CD4-positive, alpha-beta T cell treated with Interleukin-6 at 100 ng/mL for 8 hours (primary cell): ENCODE measurements around the gene GIGYF2.

Source experiments
- DNase-seq: peaks from one replicate; pipeline ENCODE4 v3.0.0-alpha.2; 2020; ENCODE audit warnings: mixed read lengths, low spot score

The GIGYF2 gene

DNA sequence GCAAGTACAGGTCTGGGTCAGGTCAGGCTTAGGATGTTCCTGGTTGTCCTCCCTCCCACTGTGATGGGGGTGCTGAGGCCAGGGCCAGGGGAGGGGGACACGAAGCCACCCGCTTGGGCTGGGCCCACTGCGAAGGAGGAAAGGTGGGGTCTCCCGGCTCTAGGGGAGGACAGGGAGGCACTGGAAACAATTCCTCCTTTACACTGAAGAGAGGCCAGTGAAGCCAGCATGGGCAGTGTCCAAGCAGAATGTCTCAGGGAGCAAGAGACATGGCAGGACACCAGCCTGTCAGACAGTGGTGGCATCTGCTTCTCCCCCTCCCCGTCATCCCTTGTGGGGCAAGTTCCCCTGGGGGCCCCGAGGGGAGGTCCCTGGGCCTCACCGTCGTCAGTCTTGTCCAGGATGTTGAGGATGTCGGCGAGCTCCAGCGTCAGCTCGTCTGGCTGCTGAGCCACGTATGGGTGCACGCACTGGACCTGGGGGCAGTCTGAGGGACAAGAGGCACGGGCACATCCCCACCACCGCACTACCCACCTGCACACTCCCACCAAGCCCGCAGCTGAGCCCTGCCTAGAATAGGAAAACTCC lies 183.7 kb downstream of the GIGYF2 start:
- no peak for DNase-seq

DNA sequence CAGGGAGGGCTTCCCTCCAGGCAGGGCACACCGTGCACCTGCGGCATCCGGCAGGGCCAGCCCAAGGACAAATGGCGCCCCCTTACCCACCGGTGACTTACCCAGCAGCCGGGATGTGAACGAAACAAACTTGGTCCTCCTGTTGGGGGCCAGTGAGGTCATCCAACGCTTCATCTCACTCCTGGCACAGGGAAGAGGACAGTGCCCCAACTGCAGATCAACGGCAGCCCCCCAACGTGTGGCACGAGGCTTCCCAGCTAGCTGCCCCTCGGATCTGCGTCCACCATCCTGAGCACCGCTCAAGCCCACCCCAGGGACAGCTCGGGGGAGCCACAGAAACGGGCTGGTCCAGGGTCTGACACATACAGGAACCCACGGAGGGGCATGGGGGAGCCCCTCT lies 185.0 kb downstream of the GIGYF2 start:
- DNase-seq: no peak

DNA sequence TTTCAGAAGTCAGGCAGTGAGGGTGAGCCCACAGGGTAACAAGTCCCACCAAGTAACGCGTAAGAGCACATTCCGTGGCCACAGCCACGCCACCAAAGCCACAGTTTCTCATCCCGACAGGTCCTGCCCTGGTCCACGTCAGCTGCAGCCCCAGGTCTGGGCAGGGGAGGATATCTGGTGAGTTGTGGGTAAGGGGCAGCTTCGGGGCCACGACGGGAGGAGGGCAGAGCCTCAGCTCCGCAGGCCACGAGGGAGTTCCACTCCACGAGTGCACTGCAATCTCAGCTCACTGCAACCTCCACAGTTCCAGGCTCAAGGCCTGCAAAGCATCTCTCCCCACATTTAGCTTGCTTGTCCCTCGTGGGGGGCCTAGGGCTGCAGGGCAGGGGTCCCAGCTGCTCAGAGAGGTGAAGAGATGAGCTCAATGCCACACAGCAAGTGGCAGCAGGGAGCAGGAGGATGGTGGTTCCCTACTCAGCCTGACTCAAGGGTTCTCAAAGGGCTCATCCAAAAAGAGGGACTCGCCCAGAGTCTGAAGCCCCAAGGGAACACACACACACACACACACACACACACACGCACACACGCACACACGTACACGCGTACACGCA lies 185.5 kb downstream of the GIGYF2 start:
- no peak for DNase-seq

DNA sequence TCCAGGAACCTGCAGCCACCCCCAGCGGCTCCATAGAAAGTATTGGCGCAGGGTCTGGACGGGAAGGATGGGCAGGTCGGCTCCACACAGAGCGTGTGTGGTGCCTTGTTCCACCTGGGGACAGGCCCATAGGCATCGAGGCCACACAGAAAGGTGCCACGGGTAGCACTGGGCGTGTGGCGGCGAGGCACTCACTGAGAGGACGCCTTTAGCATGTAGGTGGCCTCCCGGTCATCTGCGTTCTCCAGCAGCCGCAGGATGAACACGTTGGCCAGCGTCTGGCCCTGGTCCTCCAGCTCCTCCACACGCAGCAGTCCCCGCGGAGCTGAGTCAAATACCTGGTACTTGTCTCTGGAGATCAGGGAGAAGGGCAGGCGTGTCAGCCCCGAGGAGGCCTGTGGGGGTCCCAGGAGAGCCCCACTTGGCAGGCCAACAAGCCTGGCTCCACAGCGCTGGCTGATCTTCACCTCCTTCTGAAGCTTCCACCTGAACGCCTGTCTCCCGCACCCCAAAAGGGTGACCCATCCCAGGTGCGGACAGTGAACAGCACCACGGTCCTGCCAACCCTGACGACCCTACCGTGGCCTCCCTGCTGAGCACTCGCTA lies 186.1 kb downstream of the GIGYF2 start:
- no peak for DNase-seq

DNA sequence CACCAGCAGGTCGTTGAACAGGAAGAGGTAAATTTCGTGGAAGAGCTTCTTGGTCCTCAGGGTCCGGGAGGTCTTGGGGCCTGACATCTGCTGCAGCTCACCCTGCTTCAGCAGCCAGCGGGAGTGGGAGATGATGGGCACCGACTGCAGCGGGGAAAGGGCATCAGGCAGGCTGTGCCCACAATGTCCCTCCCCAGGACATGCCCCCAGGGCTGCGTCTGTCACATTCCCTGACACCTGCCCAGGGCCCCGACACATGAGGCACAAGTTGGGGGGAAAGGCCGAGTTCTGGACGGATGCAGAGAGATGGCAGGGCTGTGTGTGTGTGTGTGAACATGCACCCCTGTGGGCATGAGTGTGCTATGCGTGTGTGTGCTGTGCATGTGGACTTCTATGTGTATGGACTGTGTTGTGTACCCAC lies 186.9 kb downstream of the GIGYF2 start:
- no peak for DNase-seq

DNA sequence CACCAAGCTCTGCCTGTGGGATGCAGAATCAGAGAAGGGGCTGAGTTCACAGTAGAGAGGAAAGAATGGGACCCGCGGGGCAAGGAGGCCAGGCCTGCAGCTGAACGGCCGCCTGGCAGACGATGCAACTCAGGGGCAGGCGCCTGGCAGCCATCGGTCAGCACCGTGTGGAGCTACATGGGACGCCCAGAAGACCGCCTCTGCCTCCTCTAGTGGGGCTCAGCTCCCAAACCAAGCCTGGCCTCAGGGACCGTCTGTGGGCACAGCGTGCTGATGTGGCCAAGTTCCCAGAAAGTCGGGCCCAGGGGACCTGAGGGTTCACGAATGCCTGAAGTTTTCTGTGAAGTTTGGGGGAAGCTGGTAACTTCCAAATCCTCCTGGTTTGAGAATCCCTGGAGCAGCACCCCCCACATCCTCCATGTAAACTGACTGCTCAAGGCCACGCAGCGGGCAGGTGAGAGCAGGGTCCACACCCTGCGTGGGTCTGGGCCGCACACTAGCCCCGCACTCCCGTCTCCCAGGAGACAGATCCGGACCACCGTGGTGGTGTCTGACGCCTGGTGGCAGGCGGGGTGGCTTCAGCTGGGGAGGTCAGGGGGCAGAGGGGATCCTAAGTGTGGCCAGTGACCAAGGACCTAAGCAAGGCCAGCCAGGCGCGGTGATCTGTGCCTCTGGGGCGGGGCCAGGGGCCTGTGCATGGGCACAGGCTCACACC lies 187.6 kb downstream of the GIGYF2 start:
- no peak for DNase-seq

DNA sequence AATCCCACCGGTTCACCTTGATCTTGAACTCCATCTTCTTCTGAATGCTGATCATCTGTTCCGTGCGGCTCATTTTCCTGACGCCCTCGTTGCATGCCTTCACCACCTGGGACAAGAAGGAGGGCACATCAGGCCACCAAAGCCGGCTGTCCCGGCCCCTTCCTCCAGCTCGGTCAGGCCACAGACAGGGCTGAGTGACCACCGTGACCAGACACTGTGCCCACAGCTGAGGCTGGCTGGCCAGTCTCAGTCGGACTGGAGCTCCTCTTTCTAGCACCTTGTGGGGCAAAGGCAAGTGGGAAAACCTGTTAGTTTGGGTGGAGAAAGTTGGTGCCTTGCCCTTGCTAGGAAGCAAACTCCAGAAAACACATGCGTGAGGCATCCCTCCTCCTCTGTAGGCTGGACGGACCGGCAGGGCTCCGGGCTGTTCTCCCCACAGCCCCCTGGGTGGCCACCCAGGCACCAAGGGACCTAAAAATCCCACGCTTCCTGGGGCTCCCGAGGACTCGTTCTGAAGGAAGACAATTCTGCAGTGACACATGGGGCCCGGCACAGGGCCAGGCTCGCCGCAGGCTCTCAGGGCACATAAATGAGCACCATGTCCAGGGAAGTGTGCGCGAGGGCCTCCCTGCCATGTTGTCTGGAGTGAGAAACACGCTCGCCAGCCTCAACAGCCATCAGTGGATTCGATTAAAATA lies 188.3 kb downstream of the GIGYF2 start:
- DNase-seq: no peak

DNA sequence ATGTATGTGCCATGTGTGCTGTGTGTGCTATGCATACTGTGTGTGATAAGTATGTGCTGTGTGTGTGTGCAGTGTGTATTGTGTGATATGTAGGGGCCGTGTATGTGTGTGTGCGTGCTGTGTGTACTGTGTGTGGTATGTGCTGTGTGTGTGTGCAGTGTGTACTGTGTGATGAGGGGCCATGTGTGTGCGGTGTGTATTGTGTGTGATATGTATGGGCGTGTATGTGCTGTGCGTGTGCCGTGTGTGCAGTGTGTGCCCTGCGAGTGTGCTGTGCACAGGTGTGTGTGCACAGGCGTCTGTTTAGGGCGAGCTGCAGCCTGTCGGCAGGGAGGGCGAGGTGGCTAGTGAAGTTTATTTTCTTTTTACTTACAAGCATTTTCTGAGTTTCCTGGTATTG lies 189.0 kb downstream of the GIGYF2 start:
- DNase-seq: no peak

DNA sequence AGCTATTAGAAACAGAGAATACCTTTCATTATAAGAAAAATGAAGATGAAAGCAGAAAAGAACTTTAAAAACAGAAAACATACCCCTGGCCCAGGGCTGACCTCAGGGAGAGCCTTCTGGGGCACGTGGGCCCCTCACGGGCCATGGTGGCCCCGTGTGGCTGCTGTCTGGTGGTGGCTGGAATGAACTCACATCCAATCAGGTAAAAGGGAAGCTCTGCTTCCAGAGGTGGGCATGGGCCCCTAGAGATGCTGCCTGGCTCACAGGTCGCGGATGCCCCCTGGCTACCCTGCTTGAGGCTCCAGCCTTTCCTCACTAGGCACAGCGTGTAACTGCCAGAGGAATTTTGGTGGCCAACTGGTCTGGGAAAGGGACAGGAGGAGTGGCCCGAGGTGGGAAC lies 189.5 kb downstream of the GIGYF2 start:
- no peak for DNase-seq

DNA sequence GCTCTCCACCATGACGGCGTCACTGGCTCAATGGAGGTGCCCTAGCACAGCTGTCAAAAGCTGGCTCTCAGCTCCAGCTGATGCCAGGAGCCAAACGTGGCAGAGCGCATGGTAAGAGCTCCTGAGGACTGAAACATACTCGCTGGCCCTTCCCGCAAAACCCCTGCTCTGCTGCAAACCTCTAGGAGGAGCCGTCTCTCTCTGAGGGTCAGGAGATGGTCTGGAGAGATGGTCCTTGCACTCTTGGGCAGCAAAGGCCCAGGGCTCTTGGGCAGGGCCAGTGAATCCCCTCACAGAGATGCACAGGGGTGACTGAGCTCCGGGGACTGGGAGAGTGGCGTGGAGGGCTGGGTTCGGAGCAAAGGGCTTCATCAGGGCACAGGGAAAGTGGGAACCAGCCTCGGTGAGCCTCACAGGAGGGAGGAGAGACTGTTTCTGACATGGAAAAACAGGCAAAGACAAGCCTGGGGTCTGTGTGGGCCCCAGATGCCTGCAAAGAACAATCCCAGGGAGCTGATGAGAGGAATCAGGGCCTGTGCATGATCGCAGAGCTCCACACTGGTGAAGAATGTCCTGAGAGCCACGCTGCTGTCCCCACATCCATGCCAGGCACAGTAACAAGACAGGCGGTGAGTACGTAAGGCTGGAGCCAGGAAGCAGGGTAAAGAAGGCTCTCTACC lies 190.2 kb downstream of the GIGYF2 start:
- DNase-seq: no peak

DNA sequence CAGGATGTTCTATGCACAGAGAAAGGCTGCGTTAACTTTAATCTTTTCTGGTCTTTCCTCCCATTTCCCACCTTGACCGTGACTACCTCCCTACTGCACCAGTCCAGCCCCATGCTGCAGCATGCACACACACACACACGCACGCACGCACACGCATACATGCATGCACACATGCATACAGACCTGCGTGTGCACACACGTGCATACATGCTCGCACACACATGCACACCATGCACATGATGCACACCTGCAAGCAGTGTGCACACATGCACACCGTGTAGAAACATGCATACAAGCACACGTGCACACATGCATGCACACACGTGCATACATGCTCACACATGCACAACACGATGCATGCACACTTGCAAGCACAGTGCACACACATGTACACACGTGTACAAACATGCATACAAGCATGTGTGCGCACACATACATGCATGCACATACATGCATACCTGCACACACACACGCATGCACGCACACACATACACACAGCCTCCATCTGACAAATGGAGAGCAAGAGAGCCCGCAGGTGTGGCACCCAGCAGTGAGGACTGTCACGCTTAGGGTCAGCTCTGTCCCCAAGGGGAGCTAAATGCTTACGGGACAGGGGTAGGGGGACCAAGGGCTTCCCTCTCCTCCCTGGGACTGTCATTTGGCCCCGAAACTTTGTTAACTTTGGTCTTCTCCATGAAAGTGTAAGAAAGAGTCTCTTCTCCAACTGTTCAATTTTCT lies 191.1 kb downstream of the GIGYF2 start:
- DNase-seq: no peak

DNA sequence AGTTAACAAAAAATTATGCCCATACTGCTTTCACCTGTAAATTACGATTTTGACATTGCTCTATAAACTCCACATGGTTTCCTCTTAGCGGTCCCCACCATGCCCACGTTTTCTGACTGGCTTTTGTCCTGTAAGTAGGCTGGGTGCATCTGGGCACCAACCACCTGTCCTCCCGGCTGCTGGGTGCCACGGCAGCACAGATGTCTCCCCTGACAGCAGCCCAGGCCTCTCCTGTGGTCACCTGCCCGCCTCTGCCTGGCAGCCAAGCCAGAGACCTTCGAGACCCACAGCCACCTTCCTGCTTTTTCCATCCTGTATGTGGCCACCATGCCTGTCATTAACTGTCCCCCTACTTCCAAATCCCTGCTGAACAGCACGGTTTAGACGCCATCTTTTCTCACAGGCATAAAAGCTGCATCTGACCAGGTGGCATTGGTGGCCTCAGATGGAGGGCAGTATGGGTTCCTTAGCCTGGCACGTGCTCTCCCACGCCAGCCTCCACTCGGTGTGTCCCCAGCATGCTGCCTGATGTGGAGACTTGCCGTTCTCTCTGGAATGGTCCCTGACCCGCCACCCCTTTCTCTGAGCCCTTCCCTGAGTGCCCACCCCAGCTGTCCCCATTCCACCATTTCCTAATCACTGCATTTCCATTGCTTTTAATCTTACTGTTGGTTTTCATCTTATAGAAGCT lies 191.9 kb downstream of the GIGYF2 start:
- no peak for DNase-seq

DNA sequence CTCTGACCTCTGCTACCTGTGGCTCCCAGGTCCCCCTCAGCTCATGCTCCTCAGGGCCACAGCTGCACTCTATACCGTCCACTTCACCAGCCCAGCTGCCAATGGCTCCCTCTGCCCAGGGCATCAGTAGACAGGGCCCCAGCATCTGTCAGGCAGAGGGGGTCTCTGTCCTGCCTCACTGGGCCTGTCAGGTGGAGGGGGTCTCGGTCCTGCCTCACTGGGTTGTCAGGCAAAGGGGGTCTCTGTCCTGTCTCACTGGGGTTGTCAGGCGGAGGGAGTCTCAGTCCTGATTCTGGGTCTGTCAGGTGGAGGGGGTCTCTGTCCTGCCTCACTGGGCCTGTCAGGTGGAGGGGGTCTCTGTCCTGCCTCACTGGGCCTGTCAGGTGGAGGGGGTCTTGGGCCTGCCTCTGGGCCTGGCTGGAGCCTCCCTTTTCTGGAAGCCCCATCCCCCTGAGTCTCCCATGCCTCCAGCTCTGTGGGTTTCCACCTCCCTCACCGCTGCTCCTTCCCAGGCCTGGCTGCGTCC lies 192.8 kb downstream of the GIGYF2 start:
- DNase-seq: no peak

DNA sequence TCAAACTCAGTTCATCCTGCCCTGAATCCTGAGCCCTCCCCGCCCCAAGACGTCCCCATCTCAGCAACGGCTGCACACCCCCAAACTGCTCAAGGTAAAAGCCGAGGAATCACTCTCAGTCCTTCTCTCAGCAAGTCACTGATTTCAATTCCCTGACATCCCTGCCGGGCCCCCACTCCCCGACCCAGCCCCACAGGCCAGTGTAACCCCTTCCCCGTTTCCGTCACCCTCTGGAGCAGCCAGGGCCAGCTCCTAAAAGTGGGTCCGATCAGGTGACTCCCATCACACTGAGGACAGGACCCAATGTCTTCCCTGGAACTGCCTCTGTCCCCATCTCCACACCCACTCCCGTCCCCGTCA lies 193.4 kb downstream of the GIGYF2 start:
- no peak for DNase-seq

DNA sequence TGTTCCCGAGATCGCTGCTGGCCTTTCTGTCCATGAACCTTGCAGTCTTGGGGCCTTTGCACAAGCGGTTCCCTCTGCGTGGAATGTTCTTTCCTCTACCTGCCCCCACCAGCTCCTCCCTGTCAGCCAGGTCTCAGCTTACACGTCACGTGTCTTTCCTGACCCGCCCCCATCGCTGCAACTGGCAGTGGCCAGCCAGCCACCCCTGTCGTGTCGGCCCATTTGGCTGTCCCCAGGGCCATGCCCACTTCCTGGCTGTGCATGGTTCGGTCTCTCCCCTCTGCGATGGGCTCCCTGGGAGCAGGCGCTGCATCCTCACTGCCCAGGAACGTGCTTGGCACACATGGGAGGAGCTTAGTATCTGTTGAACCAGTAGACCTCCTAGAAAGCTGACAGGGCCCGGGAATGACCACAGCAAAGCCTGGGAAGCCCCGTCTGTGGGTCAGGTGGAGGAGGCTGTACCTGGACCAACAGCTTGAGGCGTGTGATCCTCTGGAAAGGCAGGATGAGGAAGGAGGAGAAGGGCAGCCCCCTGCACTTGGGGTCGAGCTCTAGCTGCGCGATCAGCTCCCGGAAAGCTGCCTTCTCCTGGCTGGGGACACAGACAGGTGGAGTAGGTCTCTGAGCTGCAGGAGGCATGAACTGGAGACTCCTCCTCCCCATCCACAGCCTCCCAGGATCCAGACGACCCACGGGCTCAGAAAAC lies 193.9 kb downstream of the GIGYF2 start:
- DNase-seq: no peak

DNA sequence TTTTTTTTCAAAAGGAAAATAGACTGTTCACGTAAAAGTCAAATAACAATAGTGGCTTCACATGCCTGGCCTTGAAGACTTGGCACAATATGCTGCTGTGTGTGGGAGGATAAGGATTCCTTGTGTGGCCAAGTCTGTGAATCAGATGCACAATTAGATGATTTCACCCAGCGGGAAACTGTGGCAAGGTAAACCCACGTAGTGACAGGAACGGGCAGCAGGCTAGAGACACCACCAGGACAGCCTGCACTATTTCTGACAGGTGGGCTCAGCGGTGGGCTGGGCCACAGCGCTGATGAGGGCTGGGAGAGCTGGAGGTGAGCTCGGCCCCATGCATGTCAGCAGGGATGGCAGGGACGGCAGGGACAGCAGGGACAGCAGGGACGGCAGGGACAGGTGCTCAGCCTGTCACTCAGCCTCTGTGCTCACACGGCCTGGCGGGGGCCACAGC lies 194.5 kb downstream of the GIGYF2 start:
- DNase-seq: no peak

DNA sequence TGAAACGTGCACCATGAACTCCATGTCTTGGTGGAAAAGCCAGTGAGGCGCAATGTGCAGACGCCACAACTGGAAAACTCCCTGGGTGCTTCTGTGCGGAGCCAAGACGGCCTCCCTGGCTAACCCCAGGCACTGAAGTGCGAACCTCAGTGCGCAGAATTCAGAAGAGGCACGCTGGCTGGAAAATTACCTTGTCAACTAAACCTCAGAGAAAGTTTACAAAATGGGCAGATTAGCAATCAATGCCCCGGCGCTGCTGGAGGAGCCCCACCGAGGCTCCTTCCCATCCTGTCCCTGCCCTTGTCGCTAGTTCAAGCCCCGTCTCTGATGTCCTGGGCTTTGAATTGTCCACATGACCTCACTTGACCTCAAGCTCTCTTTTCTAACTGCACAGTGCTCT lies 195.1 kb downstream of the GIGYF2 start:
- DNase-seq: no peak

DNA sequence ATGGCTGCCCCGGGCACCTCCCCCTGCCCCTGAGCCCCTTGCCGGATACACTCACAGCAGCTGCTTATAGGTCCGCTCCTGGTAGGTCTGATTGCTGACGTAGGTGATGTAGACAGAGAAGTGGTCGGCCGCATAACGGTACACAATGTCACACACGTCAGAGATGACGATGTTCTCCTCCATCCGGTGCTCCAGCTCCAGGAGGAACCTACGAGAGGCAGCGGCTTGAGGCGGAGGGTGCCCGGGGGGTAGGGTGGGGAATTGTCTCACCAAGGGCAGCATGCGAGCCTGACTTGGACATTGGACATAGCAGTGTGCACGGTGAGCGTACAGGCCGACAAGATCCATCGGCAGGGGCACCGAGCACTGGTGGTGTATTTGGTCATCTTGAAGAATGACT lies 195.7 kb downstream of the GIGYF2 start:
- no peak for DNase-seq

DNA sequence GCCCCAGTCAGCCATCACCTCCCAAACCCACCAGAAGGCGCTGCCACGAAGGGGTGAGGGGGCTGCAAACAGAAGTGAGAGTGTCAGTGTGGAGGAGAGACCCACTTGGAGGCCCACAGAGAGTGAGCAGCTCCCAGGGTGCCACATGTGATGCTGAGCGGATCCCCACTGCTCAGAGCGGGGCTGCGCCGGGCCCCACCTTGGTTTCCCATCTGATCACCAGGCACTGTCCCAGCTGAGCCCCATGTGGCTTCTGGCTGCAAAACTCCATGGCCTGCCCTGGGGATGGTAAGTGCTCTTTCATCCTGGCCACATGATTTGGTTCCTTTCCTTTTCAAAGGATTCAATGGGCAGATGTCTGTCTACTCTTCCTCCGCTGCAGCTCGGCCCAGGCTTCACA lies 196.7 kb downstream of the GIGYF2 start:
- no peak for DNase-seq

DNA sequence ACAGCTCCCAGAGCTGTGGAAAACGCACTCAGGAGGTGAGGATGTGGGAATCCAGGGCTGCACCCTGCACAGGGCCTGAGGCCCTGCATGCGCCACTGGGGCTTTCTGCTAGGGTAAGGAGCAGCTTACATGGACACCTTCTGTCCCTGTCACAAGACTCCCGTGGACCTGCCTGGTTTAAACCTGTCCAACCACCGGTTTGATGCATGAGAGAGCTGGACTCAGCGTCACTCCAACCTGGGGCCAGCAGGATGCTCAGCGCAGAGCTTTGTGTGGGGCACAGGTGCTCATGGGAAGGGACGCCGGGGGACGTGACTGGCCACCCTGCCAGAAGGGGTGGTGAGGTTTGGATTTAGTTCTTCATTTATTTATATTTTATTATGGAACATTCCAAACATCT lies 197.1 kb downstream of the GIGYF2 start:
- DNase-seq: no peak
